Right renal pelvis (tissue), 4 donors: ENCODE data around the gene SYNE1. TPM values are rescaled to one million over a fixed set of nuclear protein-coding genes. Genes with fewer than 3 reads are reported as not detected.
A peak's percentile ranks its signal among the peaks of the same experiment; 100 is the strongest.

Experiments
- DNase-seq, 4 donors: peaks; one replicate each; pipeline ENCODE4 v3.0.0-alpha.2; 2013; ENCODE audit warnings: low read depth in 4 of 4, low spot score in 3 of 4, missing footprints in 1 of 4
- polyA plus RNA-seq, 4 donors: library from polyadenylated mRNA; unstranded; fragments of 120-200 nt; gene quantifications; one replicate each; pipeline ENCODE4 v1.2.1, GENCODE V29; 2013; ENCODE audit not compliant: insufficient read length in 4 of 4

SYNE1 gene
- polyA plus RNA-seq, 4 donors = 88.3 to 96.9 (median 91.8) TPM

GRCh38 chr6:152206072-152206818, 430.9 kb downstream of the SYNE1 start:
- no peak for DNase-seq

- DNase-seq = no peak
Measured at GRCh38 chr6:152204591-152204990, 432.6 kb downstream of the SYNE1 start.

- no peak for DNase-seq
Measured at GRCh38 chr6:152201120-152201519, 436.0 kb downstream of the SYNE1 start.

GRCh38 chr6:152195896-152196295, 441.3 kb downstream of the SYNE1 start:
- no peak for DNase-seq

GRCh38 chr6:152189736-152190135, 447.4 kb downstream of the SYNE1 start:
- DNase-seq = no peak

GRCh38 chr6:152188011-152188410, 449.2 kb downstream of the SYNE1 start:
- DNase-seq = no peak

- DNase-seq = no peak
Measured at GRCh38 chr6:152186840-152187239, 450.3 kb downstream of the SYNE1 start.

- no peak for DNase-seq
Measured at GRCh38 chr6:152184917-152185574, 452.1 kb downstream of the SYNE1 start.

- DNase-seq = no peak
Measured at GRCh38 chr6:152184573-152184916, 452.6 kb downstream of the SYNE1 start.

- no peak for DNase-seq
Measured at GRCh38 chr6:152180601-152181000, 456.6 kb downstream of the SYNE1 start.

GRCh38 chr6:152176268-152176667, 460.9 kb downstream of the SYNE1 start:
- no peak for DNase-seq

GRCh38 chr6:152173957-152174356, 463.2 kb downstream of the SYNE1 start:
- no peak for DNase-seq

- DNase-seq = no peak
Measured at GRCh38 chr6:152173321-152173720, 463.8 kb downstream of the SYNE1 start.

GRCh38 chr6:152170702-152171667, 466.2 kb downstream of the SYNE1 start:
- no peak for DNase-seq

GRCh38 chr6:152170313-152170701, 466.9 kb downstream of the SYNE1 start:
- no peak for DNase-seq

- peak in 1 of 4 donors; percentile 8 for DNase-seq
Measured at GRCh38 chr6:152167641-152168603, 469.2 kb downstream of the SYNE1 start.

- DNase-seq = no peak
Measured at GRCh38 chr6:152166897-152167296, 470.3 kb downstream of the SYNE1 start.

GRCh38 chr6:152166497-152166896, 470.7 kb downstream of the SYNE1 start:
- no peak for DNase-seq

GRCh38 chr6:152164957-152165356, 472.2 kb downstream of the SYNE1 start:
- no peak for DNase-seq

- no peak for DNase-seq
Measured at GRCh38 chr6:152161501-152161900, 475.7 kb downstream of the SYNE1 start.
